ENCODE data around the gene KCNT2. TPM values are rescaled to one million over a fixed set of nuclear protein-coding genes. Genes with fewer than 3 reads are reported as not detected.

KCNT2 gene
- total RNA-seq, 1 experiment from 2014 or later, result not detected

DNA sequence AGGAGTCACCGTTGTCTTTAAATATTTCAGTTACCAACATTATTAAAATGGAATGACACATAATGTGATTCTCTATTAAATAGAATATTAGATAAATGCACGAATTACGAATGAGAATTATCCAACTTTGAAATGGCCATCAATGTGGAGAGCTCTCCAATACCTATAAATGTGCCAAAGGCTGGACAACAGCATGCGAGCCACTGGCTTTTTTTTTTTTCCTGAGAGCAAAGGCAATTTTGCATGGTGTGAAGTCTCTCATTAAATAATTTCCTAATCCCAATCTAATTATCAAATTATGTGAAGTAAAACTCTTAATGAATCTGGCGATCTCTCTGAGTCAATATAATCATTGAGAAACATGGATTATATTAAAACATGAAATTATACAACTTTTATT is 113.5 kb downstream of the KCNT2 start:
- Histone ChIP-seq H3K9ac (ENCODE audit: low read length) (no peak overlapping the region), H3K36me3 (ENCODE audit: control insufficient read depth in 1 of 2, insufficient read depth in 2 of 2, low read length in 2 of 2) (no peaks in the 10 kb centered on the region), H3K4me1 (ENCODE audit: control insufficient read depth in 1 of 2, insufficient read depth in 2 of 2, low read length in 2 of 2) (no peaks in the 10 kb centered on the region), H3K79me2 (ENCODE audit: insufficient read depth, low read length) (no peaks in the 10 kb centered on the region), H3K9me3 (ENCODE audit: control insufficient read depth in 1 of 2, insufficient read depth in 1 of 2, low read depth in 1 of 2, low read length in 2 of 2) (no peaks in the 10 kb centered on the region), H3K9me2 (ENCODE audit: insufficient read depth) (no peaks in the 10 kb centered on the region), H3K27ac (ENCODE audit: low read depth, low read length) (no peak overlapping the region), H3K4me2 (ENCODE audit: low read length) (no peak overlapping the region), H4K20me1 (ENCODE audit: insufficient read depth) (no peaks in the 10 kb centered on the region), H2AFZ (ENCODE audit: low read depth, low read length, poor library complexity, severe bottlenecking) (no peak overlapping the region), H3K27me3 (ENCODE audit: insufficient read depth, low read length) (no peaks in the 10 kb centered on the region), H3K4me3 (replicated peaks in 1 of 2; ENCODE audit: low read depth in 1 of 2, low read length in 2 of 2) (no peak overlapping the region)
- no TSS peak for BruUV-seq (replicated peaks)
- no peak for ATAC-seq
- no peak for DNase-seq (ENCODE audit: low read depth, low spot score)
- CTCF ChIA-PET, result no interaction called here
- intact Hi-C loops (cut with micrococcal nuclease), result no loop called here
- RAD21 ChIA-PET (ENCODE audit: low non-redundant PET in 1 of 2, low total read pairs in 2 of 2, uncharacterized antibody in 2 of 2, unreplicated experiment in 2 of 2), result no interaction called here
- POLR2A ChIA-PET, result no interaction called here
- TF ChIP-seq YY1 (IDR thresholded peaks at IDR 0.05; ENCODE audit: extremely low read depth, insufficient replicate concordance, low read depth, low read length) (no peak), EZH2 (IDR thresholded peaks at IDR 0.05) (no peak)

DNA sequence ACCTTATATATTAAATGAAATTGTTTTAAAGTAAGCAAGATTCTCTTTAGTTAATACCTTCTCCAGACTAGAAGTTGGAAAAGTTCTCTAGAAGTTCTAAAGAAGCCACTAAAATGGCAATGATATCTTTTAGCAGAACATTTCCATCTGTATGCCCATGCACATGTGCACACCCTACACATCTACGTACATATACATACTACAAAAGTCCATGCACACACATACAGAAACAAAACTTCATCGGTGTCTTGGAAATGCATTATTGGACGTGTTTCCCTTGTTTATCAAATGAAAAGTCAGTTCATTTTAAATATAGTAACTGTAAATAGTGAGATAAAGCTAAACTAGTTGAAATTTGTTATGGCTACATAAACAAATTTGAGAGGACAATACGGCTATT is 114.4 kb downstream of the KCNT2 start:
- no peaks in the 10 kb centered on the region for H3K9me3 ChIP-seq (ENCODE audit: control insufficient read depth in 1 of 2, insufficient read depth in 1 of 2, low read depth in 1 of 2, low read length in 2 of 2)
- no peaks in the 10 kb centered on the region for H3K79me2 ChIP-seq (ENCODE audit: insufficient read depth, low read length)
- no peak overlapping the region for H3K9ac ChIP-seq (ENCODE audit: low read length)
- H3K27ac ChIP-seq (ENCODE audit: low read depth, low read length), result no peak overlapping the region
- no peaks in the 10 kb centered on the region for H3K4me1 ChIP-seq (ENCODE audit: control insufficient read depth in 1 of 2, insufficient read depth in 2 of 2, low read length in 2 of 2)
- H3K36me3 ChIP-seq (ENCODE audit: control insufficient read depth in 1 of 2, insufficient read depth in 2 of 2, low read length in 2 of 2), result no peaks in the 10 kb centered on the region
- CTCF ChIA-PET, result no interaction called here
- POLR2A ChIA-PET, result no interaction called here
- no peak overlapping the region for H3K4me2 ChIP-seq (ENCODE audit: low read length)
- H2AFZ ChIP-seq (ENCODE audit: low read depth, low read length, poor library complexity, severe bottlenecking), result no peak overlapping the region
- BruUV-seq (replicated peaks), result no TSS peak
- H3K4me3 ChIP-seq (replicated peaks in 1 of 2; ENCODE audit: low read depth in 1 of 2, low read length in 2 of 2), result no peak overlapping the region
- no peaks in the 10 kb centered on the region for H3K27me3 ChIP-seq (ENCODE audit: insufficient read depth, low read length)
- ATAC-seq (no peak), DNase-seq (ENCODE audit: low read depth, low spot score) (no peak)
- TF ChIP-seq ZNF274 (IDR thresholded peaks at IDR 0.05; ENCODE audit: low read depth, low read length) (no peak), SIN3A (IDR thresholded peaks at IDR 0.05; ENCODE audit: low read depth) (no peak), POLR2A (IDR thresholded peaks at IDR 0.05; ENCODE audit: borderline replicate concordance, extremely low read depth, insufficient read depth, insufficient read length) (no peak), ZFX (IDR thresholded peaks at IDR 0.05) (no peak), CEBPB (IDR thresholded peaks at IDR 0.05; ENCODE audit: low read depth) (no peak), SRF (IDR thresholded peaks at IDR 0.05; ENCODE audit: low read depth) (no peak), ELF1 (IDR thresholded peaks at IDR 0.05; ENCODE audit: borderline replicate concordance, low read depth) (no peak), POLR2AphosphoS5 (IDR thresholded peaks at IDR 0.05; ENCODE audit: low read depth, low read length) (no peak), EZH2 (IDR thresholded peaks at IDR 0.05) (no peak), JUND (IDR thresholded peaks at IDR 0.05) (no peak)
- TF ChIP-seq, protein P1, sequence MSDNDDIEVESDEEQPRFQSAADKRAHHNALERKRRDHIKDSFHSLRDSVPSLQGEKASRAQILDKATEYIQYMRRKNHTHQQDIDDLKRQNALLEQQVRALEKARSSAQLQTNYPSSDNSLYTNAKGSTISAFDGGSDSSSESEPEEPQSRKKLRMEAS (IDR thresholded peaks at IDR 0.05), result no peak
- TF ChIP-seq, protein P2, sequence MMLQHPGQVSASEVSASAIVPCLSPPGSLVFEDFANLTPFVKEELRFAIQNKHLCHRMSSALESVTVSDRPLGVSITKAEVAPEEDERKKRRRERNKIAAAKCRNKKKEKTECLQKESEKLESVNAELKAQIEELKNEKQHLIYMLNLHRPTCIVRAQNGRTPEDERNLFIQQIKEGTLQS (IDR thresholded peaks at IDR 0.05), result no peak
- TF ChIP-seq, protein P3, sequence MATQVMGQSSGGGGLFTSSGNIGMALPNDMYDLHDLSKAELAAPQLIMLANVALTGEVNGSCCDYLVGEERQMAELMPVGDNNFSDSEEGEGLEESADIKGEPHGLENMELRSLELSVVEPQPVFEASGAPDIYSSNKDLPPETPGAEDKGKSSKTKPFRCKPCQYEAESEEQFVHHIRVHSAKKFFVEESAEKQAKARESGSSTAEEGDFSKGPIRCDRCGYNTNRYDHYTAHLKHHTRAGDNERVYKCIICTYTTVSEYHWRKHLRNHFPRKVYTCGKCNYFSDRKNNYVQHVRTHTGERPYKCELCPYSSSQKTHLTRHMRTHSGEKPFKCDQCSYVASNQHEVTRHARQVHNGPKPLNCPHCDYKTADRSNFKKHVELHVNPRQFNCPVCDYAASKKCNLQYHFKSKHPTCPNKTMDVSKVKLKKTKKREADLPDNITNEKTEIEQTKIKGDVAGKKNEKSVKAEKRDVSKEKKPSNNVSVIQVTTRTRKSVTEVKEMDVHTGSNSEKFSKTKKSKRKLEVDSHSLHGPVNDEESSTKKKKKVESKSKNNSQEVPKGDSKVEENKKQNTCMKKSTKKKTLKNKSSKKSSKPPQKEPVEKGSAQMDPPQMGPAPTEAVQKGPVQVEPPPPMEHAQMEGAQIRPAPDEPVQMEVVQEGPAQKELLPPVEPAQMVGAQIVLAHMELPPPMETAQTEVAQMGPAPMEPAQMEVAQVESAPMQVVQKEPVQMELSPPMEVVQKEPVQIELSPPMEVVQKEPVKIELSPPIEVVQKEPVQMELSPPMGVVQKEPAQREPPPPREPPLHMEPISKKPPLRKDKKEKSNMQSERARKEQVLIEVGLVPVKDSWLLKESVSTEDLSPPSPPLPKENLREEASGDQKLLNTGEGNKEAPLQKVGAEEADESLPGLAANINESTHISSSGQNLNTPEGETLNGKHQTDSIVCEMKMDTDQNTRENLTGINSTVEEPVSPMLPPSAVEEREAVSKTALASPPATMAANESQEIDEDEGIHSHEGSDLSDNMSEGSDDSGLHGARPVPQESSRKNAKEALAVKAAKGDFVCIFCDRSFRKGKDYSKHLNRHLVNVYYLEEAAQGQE (IDR thresholded peaks at IDR 0.05; ENCODE audit: low read depth), result no peak
- TF ChIP-seq, protein P4, sequence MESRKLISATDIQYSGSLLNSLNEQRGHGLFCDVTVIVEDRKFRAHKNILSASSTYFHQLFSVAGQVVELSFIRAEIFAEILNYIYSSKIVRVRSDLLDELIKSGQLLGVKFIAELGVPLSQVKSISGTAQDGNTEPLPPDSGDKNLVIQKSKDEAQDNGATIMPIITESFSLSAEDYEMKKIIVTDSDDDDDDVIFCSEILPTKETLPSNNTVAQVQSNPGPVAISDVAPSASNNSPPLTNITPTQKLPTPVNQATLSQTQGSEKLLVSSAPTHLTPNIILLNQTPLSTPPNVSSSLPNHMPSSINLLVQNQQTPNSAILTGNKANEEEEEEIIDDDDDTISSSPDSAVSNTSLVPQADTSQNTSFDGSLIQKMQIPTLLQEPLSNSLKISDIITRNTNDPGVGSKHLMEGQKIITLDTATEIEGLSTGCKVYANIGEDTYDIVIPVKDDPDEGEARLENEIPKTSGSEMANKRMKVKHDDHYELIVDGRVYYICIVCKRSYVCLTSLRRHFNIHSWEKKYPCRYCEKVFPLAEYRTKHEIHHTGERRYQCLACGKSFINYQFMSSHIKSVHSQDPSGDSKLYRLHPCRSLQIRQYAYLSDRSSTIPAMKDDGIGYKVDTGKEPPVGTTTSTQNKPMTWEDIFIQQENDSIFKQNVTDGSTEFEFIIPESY (IDR thresholded peaks at IDR 0.05; ENCODE audit: extremely low read depth, insufficient replicate concordance, low read length), result no peak
- intact Hi-C loops (cut with micrococcal nuclease), result no loop called here
- RAD21 ChIA-PET (ENCODE audit: low non-redundant PET in 1 of 2, low total read pairs in 2 of 2, uncharacterized antibody in 2 of 2, unreplicated experiment in 2 of 2), result no interaction called here
- no peaks in the 10 kb centered on the region for H3K9me2 ChIP-seq (ENCODE audit: insufficient read depth)
- H4K20me1 ChIP-seq (ENCODE audit: insufficient read depth), result no peaks in the 10 kb centered on the region

Data from HCT116 (cell line).